Measurements from ENCODE around the gene MORC3.
"Not testable (repeated sequence)": the region's sequence is repeated elsewhere in the genome, so short reads cannot be mapped to it uniquely, and the experiment has no call there.

Gene MORC3

GRCh38 chr21:36319767-36320420 is at the start of gene MORC3:
Gene MORC3, plus strand, starts transcription at chr21:36320197. Its CDS starts 68 bp downstream, at chr21:36320265.
- DNase-seq, result peak; percentile 77 to 99 (median 96)

GRCh38 chr21:36270786-36271695 is 49.0 kb upstream of the MORC3 start:
- DNase-seq, result not testable (repeated sequence)

- DNase-seq, result no peak
These were observed 45.9 kb upstream of the MORC3 start for GRCh38 chr21:36274128-36274527.

GRCh38 chr21:36282568-36283230 is 37.3 kb upstream of the MORC3 start:
- DNase-seq, result no peak

GRCh38 chr21:36283231-36283622 is 36.8 kb upstream of the MORC3 start:
- not testable (repeated sequence) for DNase-seq

GRCh38 chr21:36288651-36289243 is 31.2 kb upstream of the MORC3 start:
- no peak for DNase-seq

GRCh38 chr21:36291509-36291908 is 28.5 kb upstream of the MORC3 start:
- no peak for DNase-seq

- no peak for DNase-seq
These were observed 22.5 kb upstream of the MORC3 start for GRCh38 chr21:36297406-36297937.

- DNase-seq, result peak in 6 of 14 donors; percentile 2 to 22 (median 11)
These were observed 21.9 kb upstream of the MORC3 start for GRCh38 chr21:36297938-36298572.

GRCh38 chr21:36306872-36307534 is 13.0 kb upstream of the MORC3 start:
- no peak for DNase-seq

- no peak for DNase-seq
These were observed 10.0 kb upstream of the MORC3 start for GRCh38 chr21:36310016-36310415.

- not testable (repeated sequence) for DNase-seq
These were observed 6.6 kb upstream of the MORC3 start for GRCh38 chr21:36313446-36313845.

GRCh38 chr21:36316045-36316444 is 4.0 kb upstream of the MORC3 start:
- DNase-seq, result not testable (repeated sequence)

GRCh38 chr21:36316872-36317484 is 3.0 kb upstream of the MORC3 start:
- DNase-seq, result no peak

GRCh38 chr21:36319406-36319766 is 611 bp upstream of the MORC3 start:
- not testable (repeated sequence) for DNase-seq

GRCh38 chr21:36320421-36321324 is 676 bp downstream of the MORC3 start:
- DNase-seq, result peak in 13 of 14 donors; percentile 31 to 88 (median 80)

GRCh38 chr21:36321325-36322082 is 1.5 kb downstream of the MORC3 start:
- peak in 11 of 14 donors; percentile 1 to 71 (median 17) for DNase-seq

GRCh38 chr21:36322083-36322424 is 2.1 kb downstream of the MORC3 start:
- DNase-seq, result no peak

GRCh38 chr21:36323032-36323431 is 3.0 kb downstream of the MORC3 start:
- DNase-seq, result no peak
